Mucosa of gallbladder (tissue), 1 donor: ENCODE measurements around the gene IFNL1. TPM values are rescaled to one million over a fixed set of nuclear protein-coding genes. Genes with fewer than 3 reads are reported as not detected.
"Not testable (repeated sequence)": the region's sequence is repeated elsewhere in the genome, so short reads cannot be mapped to it uniquely, and the experiment has no call there.

Source experiments
- DNase-seq: peaks from one replicate; pipeline ENCODE4 v3.0.0-alpha.2; 2020; ENCODE audit warnings: low spot score
- total RNA-seq: library from RNA; stranded (reverse); gene quantifications from one replicate; pipeline ENCODE4 v1.2.1, GENCODE V29; 2021
- donor health status: DM: no; HTN: no; CAD: no.

The IFNL1 gene
- total RNA-seq, 1 donor from 2014 or later: not detected

DNA sequence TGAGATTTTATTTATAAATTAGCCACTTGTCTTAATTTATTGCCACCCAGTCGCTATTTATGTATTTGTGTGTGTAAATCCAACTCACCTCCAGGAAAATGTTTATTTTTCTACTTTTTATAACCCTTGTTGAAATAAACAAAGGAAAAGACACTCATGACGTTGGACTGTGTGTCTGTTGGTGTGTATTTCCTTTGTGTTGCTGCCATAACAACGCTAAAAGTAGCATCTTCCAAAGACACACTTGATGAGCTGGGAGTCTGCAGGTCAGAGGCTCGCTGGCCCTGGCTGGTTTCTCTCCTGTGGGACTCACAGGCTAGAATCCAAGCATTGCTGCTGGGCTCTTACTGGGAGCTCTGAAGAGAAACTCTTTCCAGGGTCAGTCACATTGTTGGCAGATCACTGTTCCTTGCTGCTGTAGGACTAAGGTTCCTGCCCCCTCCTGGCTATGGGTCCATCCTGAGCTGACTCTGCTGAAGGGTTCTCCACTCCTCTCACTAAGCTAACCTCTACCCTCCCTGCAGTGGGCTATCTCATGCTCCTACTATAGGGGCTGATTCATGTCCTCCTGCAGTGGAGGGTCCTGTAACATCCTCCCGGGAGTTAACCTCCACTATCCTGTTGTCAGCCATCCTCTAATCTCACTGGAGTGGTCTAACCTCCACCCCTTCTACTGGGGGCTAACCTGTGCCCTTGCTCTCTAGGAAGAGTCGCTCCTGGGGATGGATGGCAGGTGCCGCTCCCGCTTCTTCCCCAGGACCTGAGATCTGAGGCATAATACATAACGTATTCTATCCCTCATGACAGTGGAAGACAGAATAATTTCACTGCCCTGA lies 26.0 kb upstream of the IFNL1 start:
- no peak for DNase-seq

DNA sequence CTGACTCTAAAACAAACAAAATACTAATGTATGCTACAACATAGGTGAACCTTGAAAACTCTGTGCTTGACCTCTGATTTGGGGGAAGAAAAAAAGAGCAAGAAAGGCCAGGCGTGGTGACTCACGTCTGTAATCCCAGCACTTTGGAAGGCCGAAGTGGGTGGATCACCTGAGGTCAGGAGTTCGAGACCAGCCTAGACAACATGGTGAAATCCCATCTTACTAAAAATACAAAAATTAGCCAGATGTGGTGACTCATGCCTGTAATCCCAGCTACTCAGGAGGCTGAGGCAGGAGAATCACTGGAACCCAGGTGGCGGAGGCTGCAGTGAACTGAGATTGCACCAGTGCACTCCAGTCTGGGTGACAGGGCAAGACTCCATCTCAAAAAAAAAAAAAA lies 22.3 kb upstream of the IFNL1 start:
- DNase-seq: not testable (repeated sequence)

DNA sequence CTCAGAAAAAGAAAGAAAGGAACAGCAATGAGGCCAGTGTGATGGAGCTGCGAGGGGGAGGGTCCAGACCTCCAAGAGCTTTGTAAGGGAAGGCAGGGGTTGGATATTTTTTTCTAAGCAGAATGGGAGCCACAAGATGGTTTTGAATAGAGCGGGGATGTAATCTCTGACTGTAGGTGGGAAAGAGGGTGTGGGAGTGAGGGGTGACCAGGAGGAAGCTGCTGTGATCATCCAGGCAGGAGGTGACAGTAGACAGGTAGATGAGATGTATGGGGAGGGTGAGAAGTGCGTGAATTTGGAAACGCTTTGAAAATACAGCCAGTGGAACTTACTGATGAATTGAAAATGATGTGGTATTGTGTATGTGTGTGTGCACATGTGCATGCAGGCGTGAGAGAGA lies 20.6 kb upstream of the IFNL1 start:
- DNase-seq: no peak

DNA sequence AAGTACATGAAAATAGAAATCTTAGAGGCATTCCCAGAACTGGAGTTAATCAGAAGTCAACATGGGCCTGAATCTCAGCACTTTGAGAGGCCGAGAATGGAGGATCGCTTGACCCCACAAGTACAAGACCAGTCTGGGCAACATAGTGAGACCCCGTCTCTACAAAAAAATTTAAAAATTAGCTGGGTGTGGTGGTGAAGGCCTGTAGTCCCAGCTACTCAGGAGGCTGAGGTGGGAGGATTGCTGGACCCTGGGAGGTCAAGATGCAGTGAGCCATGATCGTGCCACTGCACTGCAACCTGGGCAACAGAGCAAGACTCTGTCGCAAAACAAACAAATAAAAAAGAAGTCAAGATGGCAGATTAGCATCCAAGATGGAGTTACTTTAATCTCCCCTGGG lies 19.5 kb upstream of the IFNL1 start:
- no peak for DNase-seq

DNA sequence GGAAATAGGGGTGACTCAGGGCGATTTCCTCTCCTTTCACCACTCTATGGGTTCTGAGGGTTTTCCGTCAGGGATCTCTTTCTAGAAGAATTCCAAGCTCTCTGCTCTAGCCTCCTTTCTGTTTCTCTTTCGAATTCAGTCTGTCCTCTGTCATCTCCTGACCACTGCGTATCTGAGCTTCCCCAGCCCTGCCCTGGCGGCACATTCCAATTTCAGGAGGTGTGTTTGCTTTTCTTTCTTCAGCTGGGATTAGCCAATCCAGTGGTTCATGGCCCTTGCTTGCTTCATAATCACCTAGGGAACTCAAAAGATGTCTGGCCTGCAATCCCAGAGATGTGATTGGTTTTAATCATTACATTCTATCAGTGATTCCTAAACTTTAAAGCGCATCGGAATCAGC lies 18.6 kb upstream of the IFNL1 start:
- no peak for DNase-seq

DNA sequence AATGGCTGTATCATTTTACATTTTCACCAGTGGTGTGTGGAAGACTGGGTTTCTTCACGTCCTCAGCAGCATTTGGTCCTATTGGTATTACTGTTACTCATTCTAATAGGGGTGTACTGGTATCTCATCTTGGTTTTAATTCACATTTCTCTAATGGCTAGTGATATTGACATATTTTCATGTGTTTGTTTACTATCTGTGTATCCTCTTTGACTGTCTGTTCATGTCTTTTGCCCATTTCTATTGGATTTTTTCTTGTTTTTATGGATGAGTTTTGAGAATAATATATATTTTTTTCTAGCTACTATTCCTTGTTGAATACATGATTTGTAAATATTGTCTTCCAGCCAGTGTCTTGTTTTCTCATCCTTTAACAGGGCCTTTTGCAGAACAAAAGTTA lies 14.2 kb upstream of the IFNL1 start:
- DNase-seq: no peak

DNA sequence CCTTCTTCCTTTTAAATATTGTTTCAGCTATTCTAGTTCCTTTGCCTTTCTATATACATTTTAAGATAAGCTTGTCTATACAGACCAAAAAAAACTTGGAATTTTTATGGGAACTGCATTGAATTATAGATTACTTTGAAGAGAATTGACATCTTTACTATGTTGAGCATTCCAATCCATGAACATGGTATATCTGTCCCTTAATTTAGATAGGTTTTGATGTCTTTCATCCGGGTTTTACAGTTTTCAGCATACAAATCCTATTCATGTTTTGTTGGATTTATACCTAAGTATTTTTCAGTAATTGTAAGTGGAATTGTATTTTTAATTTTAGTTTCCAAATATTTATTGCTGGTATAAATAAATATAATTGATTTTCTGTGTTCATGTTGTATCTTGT lies 12.2 kb upstream of the IFNL1 start:
- no peak for DNase-seq

DNA sequence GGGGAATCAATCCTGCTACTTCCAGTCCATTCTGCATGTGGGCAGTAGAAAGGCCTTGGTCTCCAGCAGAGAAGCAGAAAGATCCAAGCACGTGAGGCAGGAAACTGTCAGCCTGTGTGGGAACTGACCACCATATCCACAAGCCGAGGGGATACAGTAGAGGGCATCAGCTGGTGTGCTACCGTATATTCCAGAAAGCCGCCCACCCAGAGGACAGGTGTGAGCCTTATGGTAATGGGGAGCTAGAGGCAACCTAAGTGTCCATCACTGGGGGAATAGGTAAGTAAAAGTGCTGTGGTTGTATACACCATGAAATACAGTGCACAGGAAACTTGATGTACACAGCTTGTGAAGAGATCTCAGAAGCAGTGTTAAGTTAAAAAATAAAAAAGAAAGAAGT lies 2.8 kb upstream of the IFNL1 start:
- no peak for DNase-seq

DNA sequence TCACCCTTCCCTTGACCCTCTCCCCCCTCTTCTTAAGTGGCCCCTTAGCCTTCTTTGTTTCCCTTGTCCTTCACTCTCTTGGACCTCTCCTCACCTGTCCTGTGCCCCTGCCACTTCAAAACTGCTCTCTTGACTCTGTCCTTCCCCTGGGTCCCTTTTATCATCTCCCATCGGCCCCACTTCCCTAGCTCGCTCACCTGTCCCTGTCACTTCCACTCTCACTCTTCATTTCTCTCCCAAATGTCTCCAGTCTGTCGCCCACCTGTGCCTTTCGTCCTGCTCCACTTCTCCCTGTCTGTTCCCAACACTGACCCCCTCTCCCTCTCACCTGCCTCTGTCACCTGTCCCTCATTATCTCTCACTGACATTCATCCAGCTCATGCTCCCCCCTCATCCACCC lies 699 bp downstream of the IFNL1 start:
- DNase-seq: no peak

DNA sequence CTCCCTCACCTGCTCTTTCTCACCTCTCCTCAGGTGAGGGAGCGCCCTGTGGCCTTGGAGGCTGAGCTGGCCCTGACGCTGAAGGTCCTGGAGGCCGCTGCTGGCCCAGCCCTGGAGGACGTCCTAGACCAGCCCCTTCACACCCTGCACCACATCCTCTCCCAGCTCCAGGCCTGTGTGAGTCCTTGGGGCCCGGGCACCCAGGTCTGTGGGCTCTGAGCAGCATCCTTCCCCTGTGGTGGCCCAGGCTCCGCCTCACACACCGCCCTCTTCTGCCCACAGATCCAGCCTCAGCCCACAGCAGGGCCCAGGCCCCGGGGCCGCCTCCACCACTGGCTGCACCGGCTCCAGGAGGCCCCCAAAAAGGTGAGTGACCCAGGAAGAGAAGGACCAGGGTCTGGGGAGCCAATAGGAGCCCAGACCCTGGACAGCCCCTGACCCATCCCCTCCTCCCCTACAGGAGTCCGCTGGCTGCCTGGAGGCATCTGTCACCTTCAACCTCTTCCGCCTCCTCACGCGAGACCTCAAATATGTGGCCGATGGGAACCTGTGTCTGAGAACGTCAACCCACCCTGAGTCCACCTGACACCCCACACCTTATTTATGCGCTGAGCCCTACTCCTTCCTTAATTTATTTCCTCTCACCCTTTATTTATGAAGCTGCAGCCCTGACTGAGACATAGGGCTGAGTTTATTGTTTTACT lies 1.9 kb downstream of the IFNL1 start:
- peak; percentile 40 for DNase-seq

DNA sequence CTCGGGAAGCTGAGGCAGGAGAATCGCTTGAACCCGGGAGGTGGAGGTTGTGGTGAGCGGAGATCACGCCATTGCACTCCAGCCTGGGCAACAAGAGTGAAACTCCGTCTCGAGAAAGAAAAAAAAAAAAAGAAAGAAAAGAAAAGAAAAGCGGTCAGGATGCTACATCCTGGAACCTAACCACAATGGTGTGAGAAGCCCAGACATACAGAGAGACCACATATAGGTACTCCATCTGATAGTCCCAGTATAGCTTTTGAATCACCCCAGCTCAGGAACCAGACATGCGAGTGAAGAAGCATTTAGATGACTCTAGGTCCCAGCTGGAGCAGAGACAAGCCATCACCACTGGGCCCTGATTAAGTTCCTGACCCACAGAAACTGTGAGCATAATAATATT lies 3.2 kb downstream of the IFNL1 start:
- no peak for DNase-seq

DNA sequence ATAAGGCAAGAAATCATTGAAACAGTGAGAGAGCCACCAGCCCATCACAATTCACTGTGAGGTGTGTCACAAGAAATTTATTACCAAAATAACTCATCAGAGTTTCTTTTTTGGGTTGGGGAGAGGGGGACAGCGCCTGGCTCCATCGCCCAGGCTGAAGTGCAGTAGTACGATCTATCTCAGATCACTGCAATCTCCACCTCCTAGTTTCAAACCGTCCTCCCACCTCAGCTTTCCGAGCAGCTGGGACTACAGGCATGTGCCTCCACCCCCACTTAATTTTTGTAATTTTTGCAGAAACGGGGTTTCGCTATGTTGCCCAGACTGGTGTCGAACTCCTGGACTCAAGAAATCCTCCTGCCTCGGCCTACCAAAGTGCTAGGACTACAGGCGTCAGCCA lies 3.6 kb downstream of the IFNL1 start:
- no peak for DNase-seq

DNA sequence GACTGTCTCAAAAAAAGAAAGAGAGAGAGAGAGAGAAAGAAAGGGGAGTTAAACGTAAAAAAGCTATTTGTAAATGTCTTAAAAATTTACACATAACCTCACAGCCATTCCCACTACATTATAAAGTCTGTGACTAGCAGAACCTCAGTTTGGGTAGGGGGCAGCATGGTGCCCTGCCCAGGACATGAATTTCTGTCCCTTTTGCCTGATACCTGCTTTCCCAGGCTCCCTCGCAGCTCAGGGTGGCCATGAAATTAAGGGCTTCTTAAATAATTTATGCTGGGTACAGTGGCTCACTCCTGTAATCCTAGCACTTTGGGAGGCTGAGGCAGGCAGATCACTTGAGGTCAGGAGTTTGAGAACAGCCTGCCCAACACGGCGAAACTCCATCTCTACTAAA lies 4.8 kb downstream of the IFNL1 start:
- no peak for DNase-seq

DNA sequence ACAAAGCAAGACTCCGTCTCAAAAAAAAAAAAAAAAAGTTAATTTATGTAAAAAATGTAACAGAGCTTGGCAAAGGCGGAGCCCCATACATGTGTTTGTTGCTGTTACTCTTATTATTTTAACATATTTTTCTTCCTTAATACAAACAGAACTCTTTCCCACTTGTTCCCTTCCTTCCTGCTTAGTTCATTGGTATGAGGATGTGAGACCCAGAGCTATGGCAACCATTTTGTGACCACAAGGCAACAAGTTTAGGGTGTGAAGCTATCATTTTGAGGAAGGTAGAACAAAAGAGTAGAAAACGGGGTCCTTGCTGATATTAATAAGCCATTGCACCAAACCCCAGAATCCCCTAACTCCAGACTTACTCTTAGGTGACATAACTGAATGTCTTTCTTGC lies 5.4 kb downstream of the IFNL1 start:
- DNase-seq: no peak

DNA sequence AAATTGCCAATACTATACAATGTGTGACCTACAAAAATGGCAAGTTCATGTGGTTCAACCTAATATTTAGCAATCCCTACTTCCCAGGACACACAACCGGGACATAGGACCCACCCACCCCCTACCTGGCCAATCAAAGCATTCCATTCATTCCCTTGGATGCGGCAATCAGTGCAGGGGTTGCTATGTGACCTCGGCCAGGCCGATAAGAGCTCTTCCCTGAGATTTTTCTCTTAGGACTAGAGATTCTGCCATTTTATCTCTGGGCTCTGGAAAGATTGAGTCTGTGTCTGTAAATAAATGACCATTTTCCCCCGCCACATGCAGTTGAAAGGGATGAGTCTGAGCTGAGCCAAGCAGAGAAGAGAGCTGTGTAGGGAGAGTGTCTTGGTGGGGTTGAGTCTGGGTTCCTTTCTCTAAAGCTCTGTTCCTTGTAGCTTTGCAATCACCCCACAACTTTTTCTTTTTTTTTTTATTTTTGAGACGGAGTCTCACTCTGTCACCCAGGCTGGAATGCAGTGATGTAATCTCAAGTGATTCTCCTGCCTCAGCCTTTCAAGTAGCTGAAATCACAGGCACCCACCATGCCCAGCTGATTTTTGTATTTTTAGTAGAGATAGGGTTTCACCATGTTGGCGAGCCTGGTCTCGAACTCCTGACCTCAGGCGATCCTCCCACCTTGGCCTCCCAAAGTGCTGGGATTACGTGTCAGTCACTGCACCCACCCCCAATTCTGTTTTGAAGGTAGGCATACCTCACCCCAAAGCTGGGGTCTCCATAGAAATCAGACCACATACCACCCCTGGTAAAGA lies 7.4 kb downstream of the IFNL1 start:
- no peak for DNase-seq

DNA sequence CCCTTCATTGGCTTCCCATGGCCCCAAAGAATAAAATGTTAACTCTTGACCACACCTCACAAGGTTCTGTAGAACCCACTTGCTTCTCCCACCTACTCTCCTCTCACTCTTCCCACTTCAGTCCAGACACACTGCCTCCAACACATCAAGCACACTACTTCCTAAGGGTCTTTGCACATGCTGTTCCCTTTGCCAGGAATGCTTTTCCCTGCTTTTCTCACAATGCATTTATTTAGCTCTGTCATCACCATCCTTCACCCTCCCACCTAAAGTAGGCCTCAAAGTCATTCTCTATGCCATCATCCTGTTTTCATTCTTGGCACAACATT lies 7.9 kb downstream of the IFNL1 start:
- DNase-seq: no peak

DNA sequence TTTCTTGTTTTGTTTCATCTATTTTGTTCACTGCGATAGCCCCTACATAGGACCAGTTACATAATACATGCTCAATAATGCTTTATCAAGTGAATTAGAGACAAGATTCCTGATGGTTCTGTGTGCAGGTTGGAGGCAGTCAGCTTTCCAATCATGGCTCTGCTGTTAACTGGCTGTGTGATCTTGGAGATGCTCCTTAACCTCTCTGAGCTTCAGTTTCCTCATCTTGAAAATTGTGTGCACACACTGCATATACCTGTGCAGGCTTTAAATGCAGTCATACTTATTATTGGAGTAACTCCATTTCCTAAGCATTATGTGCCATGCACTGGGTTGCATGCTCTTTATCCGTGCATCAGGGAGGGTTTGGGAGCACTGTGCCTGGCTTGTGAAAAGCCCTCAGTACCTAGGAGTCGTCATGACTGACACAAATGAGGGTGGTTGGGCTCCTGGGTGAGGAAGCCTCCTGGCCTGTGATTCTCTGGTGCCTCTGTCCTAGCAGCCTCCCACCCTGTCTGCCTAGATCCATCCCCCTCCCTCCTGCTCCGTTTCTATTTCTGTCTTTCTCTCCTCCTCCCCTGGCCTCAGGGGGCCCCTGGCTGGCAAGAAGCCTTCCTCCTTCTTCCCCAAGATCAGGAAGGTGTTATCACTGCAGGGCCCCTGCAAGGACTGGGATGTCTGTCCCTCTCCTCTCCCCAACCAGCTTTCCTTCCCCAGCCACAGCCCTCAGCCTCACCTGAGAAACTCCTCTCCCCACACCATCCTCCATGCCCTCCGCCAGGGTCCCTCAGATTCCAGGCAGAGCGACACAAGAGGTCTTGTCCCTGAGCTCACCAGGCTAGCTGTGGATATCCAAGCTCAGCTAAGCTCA lies 8.7 kb downstream of the IFNL1 start:
- no peak for DNase-seq

DNA sequence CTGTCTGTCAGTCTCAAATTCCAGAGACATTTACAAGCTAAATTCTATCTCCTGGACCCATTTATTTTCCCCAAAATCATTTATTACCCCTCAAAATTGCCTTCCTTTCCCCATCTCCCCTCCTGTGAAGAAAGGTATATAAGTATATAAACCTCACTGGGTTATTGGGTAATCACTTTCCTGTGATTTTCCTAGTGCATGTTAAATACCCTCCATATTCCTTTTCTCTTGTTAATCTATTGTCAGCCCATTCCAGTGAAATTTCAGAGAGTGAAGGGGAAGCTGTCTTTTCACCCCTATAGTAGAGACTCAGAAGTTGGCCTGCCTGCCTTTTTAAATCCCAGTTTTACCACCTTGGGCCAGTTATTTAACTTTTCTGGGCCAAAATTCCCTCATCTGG lies 9.9 kb downstream of the IFNL1 start:
- no peak for DNase-seq

DNA sequence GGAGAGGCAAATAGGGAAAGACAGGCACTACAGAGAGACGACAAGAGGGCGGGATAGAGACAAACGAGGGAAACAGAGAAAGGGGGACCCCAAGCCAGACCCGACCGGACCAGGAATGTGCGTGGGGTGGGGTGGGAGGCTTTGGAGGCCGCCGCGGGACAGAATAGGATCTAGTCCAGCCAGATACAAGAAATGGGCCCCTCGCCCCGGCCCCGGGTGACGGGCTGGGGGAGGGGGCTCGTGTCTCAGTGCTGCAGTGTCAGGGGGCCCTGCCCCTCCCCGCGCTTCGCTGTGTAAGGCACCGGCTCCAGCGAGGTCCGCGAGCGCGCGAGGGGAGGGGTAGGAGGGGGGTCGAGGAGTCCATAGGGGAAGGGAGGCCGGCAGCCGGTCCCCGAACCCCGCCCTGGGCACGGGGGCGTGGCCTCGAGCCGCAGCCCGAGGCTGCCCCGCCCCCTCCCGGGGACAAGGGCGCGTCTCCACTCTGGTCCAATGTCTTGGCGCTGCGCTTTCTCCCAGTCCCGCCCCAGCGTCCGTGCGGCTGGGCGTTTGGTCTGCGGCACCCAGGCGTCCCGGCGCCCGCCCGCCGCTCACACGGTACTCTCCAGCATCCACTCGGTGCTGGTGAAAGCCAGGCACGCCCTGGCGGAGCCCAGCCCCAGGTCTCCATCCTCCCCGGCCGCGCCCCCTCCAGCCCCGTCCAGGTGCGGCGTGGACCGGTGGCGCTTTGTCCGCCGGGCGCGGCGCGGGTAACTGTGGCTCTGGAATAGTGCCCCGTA lies 11.0 kb downstream of the IFNL1 start:
- DNase-seq: peak; percentile 46

DNA sequence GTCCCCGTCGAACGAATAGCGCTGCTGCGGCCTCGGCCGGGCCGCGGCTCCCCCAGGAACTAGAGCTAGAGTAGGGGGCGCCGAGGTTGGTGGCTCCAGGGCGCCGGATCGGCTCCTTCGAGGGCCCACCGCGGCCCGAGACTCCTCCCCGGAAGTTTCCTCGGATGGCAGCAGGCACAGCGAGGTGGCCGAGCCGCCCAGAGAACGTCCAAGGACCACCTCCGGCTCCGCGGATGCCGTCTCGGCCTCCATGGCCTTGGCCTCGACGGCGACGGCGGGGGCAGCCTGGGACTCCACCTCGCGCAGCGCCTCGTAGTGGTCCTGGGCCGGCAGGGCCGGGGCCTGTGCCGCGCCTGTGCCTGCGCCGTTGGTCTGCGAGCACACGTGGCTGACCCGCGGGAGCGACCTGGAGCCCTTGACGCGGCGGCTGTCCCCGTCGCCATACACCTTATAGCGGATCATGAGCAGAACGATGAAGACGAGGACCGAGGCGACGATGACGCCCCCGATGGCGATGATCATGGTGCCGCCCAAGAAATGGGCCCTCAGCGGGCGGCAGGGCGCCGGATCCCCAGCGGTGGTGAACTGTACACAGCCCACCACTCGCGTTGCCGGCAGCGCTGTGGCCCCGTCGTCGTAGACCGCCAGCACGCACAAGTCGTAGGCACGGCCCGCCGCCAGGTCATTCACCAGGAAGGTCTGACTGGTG lies 11.8 kb downstream of the IFNL1 start:
- DNase-seq: no peak
